ENCODE data around the gene HOXA11.

The HOXA11 gene

GRCh38 chr7:27192546-27193334 lies 7.7 kb upstream of the HOXA11 start:
- no peak for DNase-seq (ENCODE audit: low spot score)

- no peak for DNase-seq (ENCODE audit: low spot score)
These were observed 7.0 kb upstream of the HOXA11 start for GRCh38 chr7:27191833-27192545.

GRCh38 chr7:27191161-27191731 lies 6.2 kb upstream of the HOXA11 start:
- no peak for DNase-seq (ENCODE audit: low spot score)

- DNase-seq (ENCODE audit: low spot score): no peak
These were observed 5.1 kb upstream of the HOXA11 start for GRCh38 chr7:27189997-27190748.

GRCh38 chr7:27189295-27189996 lies 4.4 kb upstream of the HOXA11 start:
- DNase-seq (ENCODE audit: low spot score): no peak

GRCh38 chr7:27188386-27189294 lies 3.6 kb upstream of the HOXA11 start:
- DNase-seq (ENCODE audit: low spot score): no peak

GRCh38 chr7:27187475-27188385 lies 2.7 kb upstream of the HOXA11 start:
- no peak for DNase-seq (ENCODE audit: low spot score)

GRCh38 chr7:27186668-27187474 lies 1.8 kb upstream of the HOXA11 start:
- DNase-seq (ENCODE audit: low spot score): no peak

GRCh38 chr7:27185854-27186667 lies 1.0 kb upstream of the HOXA11 start:
- no peak for DNase-seq (ENCODE audit: low spot score)

GRCh38 chr7:27184337-27185012 lies 557 bp downstream of the HOXA11 start:
- no peak for DNase-seq (ENCODE audit: low spot score)

GRCh38 chr7:27183682-27184336 lies 1.2 kb downstream of the HOXA11 start:
- DNase-seq (ENCODE audit: low spot score): no peak

GRCh38 chr7:27182861-27183681 lies 2.0 kb downstream of the HOXA11 start:
- no peak for DNase-seq (ENCODE audit: low spot score)

GRCh38 chr7:27182285-27182841 lies 2.7 kb downstream of the HOXA11 start:
- no peak for DNase-seq (ENCODE audit: low spot score)

- DNase-seq (ENCODE audit: low spot score): no peak
These were observed 3.2 kb downstream of the HOXA11 start for GRCh38 chr7:27181795-27182275.
